T-helper 22 cell (primary cell): Measurements from ENCODE around the gene CPZ.

Source experiments
- DNase-seq: peaks from one replicate; pipeline ENCODE4 v3.0.0-alpha.2; 2020; ENCODE audit warnings: low read depth

Gene CPZ

GRCh38 chr4:8655411-8656184 lies 63.0 kb downstream of the CPZ start:
- DNase-seq = no peak

DNA sequence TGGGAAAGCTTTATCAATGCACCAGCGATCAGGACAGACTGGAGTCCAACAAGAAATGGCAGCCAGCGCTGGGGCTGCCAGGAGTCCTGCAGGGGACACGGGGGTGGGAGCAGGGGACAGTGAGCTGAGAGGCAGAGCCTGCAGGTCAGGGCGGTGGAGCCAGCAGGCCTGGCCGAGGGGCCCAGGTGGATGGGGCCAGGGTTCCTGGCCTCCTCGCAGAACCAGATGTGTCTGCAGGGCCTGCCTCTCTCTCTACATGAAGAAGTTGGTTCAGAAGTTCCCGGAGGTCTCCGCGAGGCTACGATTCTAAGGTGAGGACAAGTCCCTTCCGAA lies 63.6 kb downstream of the CPZ start:
- no peak for DNase-seq

GRCh38 chr4:8656711-8657380 lies 64.3 kb downstream of the CPZ start:
- no peak for DNase-seq

- no peak for DNase-seq
Measured at GRCh38 chr4:8657381-8658088, 65.0 kb downstream of the CPZ start.

GRCh38 chr4:8662776-8663175 lies 70.2 kb downstream of the CPZ start:
- DNase-seq = no peak

- no peak for DNase-seq
Measured at GRCh38 chr4:8664031-8664805, 71.7 kb downstream of the CPZ start.

DNA sequence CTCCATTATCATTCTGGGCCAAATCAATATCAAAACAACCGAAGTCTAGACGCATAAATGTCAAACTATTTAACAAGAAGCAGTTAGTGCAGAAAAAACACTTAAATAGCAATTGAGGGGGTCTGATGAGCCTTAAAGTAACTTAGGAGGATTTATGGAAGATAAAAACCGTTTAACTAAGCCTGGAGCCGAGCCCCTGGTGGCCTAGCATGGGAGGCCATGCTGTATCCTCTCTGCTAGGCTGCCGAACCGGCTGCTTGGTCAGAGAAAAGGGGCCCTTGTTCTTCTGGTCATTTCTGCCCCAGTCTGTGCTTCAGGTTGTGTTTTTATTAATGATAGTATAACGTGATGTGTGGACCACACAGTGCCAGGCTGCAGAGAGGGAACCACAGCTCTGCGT lies 72.4 kb downstream of the CPZ start:
- no peak for DNase-seq

GRCh38 chr4:8665406-8666360 lies 73.1 kb downstream of the CPZ start:
- DNase-seq = no peak

DNA sequence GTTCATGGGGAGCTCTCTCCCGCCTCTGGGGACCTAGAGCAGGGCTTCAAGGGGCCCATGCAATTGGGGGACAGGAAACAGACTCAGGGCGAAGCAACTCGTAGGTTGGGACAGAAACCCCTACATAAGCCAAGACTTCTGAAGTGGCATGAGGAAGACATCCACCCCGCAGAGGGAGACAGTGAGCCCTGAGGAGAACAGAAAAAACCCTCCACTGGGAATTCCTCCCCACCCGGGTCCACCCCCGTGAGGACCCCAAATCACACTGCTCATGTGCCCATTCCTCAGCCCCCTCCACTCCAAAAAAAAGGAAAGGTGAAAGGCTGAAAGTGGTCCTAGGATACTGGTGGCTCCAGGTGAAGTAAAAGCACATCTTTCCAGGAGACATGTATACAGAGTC lies 74.0 kb downstream of the CPZ start:
- no peak for DNase-seq
